Activated naive CD8-positive, alpha-beta T cell treated with anti-CD3 and anti-CD28 coated beads for 36 hours (primary cell): ENCODE measurements around the gene VAMP1. TPM values are rescaled to one million over a fixed set of nuclear protein-coding genes. Genes with fewer than 3 reads are reported as not detected.
A peak's percentile ranks its signal among the peaks of the same experiment; 100 is the strongest.
"Not testable (repeated sequence)": the region's sequence is repeated elsewhere in the genome, so short reads cannot be mapped to it uniquely, and the experiment has no call there.

Experiments
- DNase-seq: peaks from one replicate; pipeline ENCODE4 v3.0.0; 2021
- H3K27ac Mint-ChIP-seq: one replicate; pipeline ENCODE4 v1.8.0; 2022; ENCODE audit warnings: mild to moderate bottlenecking, moderate library complexity, mixed read lengths
- H3K27me3 Mint-ChIP-seq: one replicate; pipeline ENCODE4 v1.8.0; 2022; ENCODE audit warnings: mild to moderate bottlenecking, mixed read lengths
- H3K36me3 Mint-ChIP-seq: one replicate; pipeline ENCODE4 v1.8.0; 2021; ENCODE audit warnings: mild to moderate bottlenecking, mixed read lengths
- H3K4me1 Mint-ChIP-seq: one replicate; pipeline ENCODE4 v1.8.0; 2021; ENCODE audit warnings: mixed read lengths
- H3K4me3 Mint-ChIP-seq: one replicate; pipeline ENCODE4 v1.8.0; 2022; ENCODE audit warnings: mild to moderate bottlenecking, moderate library complexity, mixed read lengths
- H3K9me3 Mint-ChIP-seq: one replicate; pipeline ENCODE4 v1.8.0; 2022; ENCODE audit warnings: mixed read lengths
- total RNA-seq, 2 experiments: library from RNA; stranded (reverse); gene quantifications; one replicate each; pipeline ENCODE4 v1.2.3, GENCODE V29; 2021

Gene VAMP1
- total RNA-seq, 2 experiments from 2014 or later, result 34.8 to 35.7 TPM

- Mint-ChIP-seq H3K4me1 (peaks cover 57% of the 10 kb centered on the region), H3K9me3 (peaks cover 2% of the 10 kb centered on the region), H3K4me3 (peak within 1 kb of the TSS; percentile 94), H3K36me3 (peaks cover 75% of the 10 kb centered on the region), H3K27ac (peak within 1 kb of the TSS; percentile 99), H3K27me3 (no peaks in the 10 kb centered on the region)
- no peak for DNase-seq
Measured at GRCh38 chr12:6444704-6445688, 25.5 kb downstream of the VAMP1 start, which contains the start of gene CD27. CD27 (plus strand) TSS chr12:6444955; CDS start chr12:6445096, 141 bp downstream.

GRCh38 chr12:6444031-6444430 is 26.4 kb downstream of the VAMP1 start:
- H3K27me3 Mint-ChIP-seq, result no peaks in the 10 kb centered on the region
- H3K36me3 Mint-ChIP-seq, result peaks cover 73% of the 10 kb centered on the region
- peaks cover 61% of the 10 kb centered on the region for H3K4me1 Mint-ChIP-seq
- peak overlapping the region; percentile 94 for H3K4me3 Mint-ChIP-seq
- H3K9me3 Mint-ChIP-seq, result peaks cover 2% of the 10 kb centered on the region
- DNase-seq, result no peak
- peak overlapping the region; percentile 99 for H3K27ac Mint-ChIP-seq

- Mint-ChIP-seq H3K36me3 (peaks cover 67% of the 10 kb centered on the region), H3K9me3 (peaks cover 2% of the 10 kb centered on the region), H3K27me3 (no peaks in the 10 kb centered on the region), H3K27ac (peak overlapping the region; percentile 99), H3K4me1 (peaks cover 67% of the 10 kb centered on the region), H3K4me3 (peak overlapping the region; percentile 94)
- peak; percentile 76 for DNase-seq
Measured at GRCh38 chr12:6443361-6443983, 27.0 kb downstream of the VAMP1 start.

GRCh38 chr12:6442836-6443235 is 27.6 kb downstream of the VAMP1 start:
- H3K4me1 Mint-ChIP-seq, result peaks cover 64% of the 10 kb centered on the region
- DNase-seq, result no peak
- H3K9me3 Mint-ChIP-seq, result no peaks in the 10 kb centered on the region
- peaks cover 61% of the 10 kb centered on the region for H3K36me3 Mint-ChIP-seq
- peak overlapping the region; percentile 94 for H3K4me3 Mint-ChIP-seq
- no peaks in the 10 kb centered on the region for H3K27me3 Mint-ChIP-seq
- peak overlapping the region; percentile 99 for H3K27ac Mint-ChIP-seq

- peaks cover 73% of the 10 kb centered on the region for H3K4me1 Mint-ChIP-seq
- no peak overlapping the region for H3K4me3 Mint-ChIP-seq
- no peaks in the 10 kb centered on the region for H3K27me3 Mint-ChIP-seq
- peak overlapping the region; percentile 99 for H3K27ac Mint-ChIP-seq
- H3K36me3 Mint-ChIP-seq, result peaks cover 39% of the 10 kb centered on the region
- peaks cover 2% of the 10 kb centered on the region for H3K9me3 Mint-ChIP-seq
- DNase-seq, result no peak
Measured at GRCh38 chr12:6440391-6440790, 30.1 kb downstream of the VAMP1 start.

GRCh38 chr12:6438345-6438744 is 32.1 kb downstream of the VAMP1 start:
- DNase-seq, result no peak
- Mint-ChIP-seq H3K4me3 (peak overlapping the region; percentile 6), H3K4me1 (peaks cover 80% of the 10 kb centered on the region), H3K27ac (peak overlapping the region; percentile 71), H3K36me3 (peaks cover 22% of the 10 kb centered on the region), H3K27me3 (no peaks in the 10 kb centered on the region), H3K9me3 (peaks cover 2% of the 10 kb centered on the region)

- no peak for DNase-seq
- no peak overlapping the region for H3K4me3 Mint-ChIP-seq
- peak overlapping the region; percentile 84 for H3K27ac Mint-ChIP-seq
- peaks cover 18% of the 10 kb centered on the region for H3K36me3 Mint-ChIP-seq
- H3K4me1 Mint-ChIP-seq, result peaks cover 76% of the 10 kb centered on the region
- peaks cover 2% of the 10 kb centered on the region for H3K9me3 Mint-ChIP-seq
- no peaks in the 10 kb centered on the region for H3K27me3 Mint-ChIP-seq
Measured at GRCh38 chr12:6437586-6437985, 32.9 kb downstream of the VAMP1 start.

- Mint-ChIP-seq H3K4me1 (peaks cover 74% of the 10 kb centered on the region), H3K27ac (no peak overlapping the region), H3K9me3 (peaks cover 4% of the 10 kb centered on the region), H3K27me3 (no peaks in the 10 kb centered on the region), H3K36me3 (peaks cover 7% of the 10 kb centered on the region), H3K4me3 (no peak overlapping the region)
- no peak for DNase-seq
Measured at GRCh38 chr12:6435961-6436715, 34.3 kb downstream of the VAMP1 start.

GRCh38 chr12:6434205-6435140 is 36.0 kb downstream of the VAMP1 start:
- H3K36me3 Mint-ChIP-seq, result peaks cover 3% of the 10 kb centered on the region
- peak overlapping the region; percentile 40 for H3K4me3 Mint-ChIP-seq
- peaks cover 79% of the 10 kb centered on the region for H3K4me1 Mint-ChIP-seq
- peak overlapping the region; percentile 95 for H3K27ac Mint-ChIP-seq
- H3K9me3 Mint-ChIP-seq, result peaks cover 4% of the 10 kb centered on the region
- no peak for DNase-seq
- no peaks in the 10 kb centered on the region for H3K27me3 Mint-ChIP-seq

- H3K36me3 Mint-ChIP-seq, result peaks cover 3% of the 10 kb centered on the region
- no peaks in the 10 kb centered on the region for H3K27me3 Mint-ChIP-seq
- H3K4me1 Mint-ChIP-seq, result peaks cover 75% of the 10 kb centered on the region
- no peak for DNase-seq
- H3K4me3 Mint-ChIP-seq, result no peak overlapping the region
- peaks cover 4% of the 10 kb centered on the region for H3K9me3 Mint-ChIP-seq
- H3K27ac Mint-ChIP-seq, result peak overlapping the region; percentile 82
Measured at GRCh38 chr12:6432991-6433390, 37.5 kb downstream of the VAMP1 start.

GRCh38 chr12:6430124-6430989 is 40.1 kb downstream of the VAMP1 start:
- Mint-ChIP-seq H3K4me3 (peak overlapping the region; percentile 16), H3K36me3 (peaks cover 4% of the 10 kb centered on the region), H3K27me3 (no peaks in the 10 kb centered on the region), H3K4me1 (peaks cover 82% of the 10 kb centered on the region), H3K27ac (peak overlapping the region; percentile 85), H3K9me3 (peaks cover 2% of the 10 kb centered on the region)
- peak; percentile 61 for DNase-seq

GRCh38 chr12:6428326-6428725 is 42.2 kb downstream of the VAMP1 start:
- H3K36me3 Mint-ChIP-seq, result peaks cover 4% of the 10 kb centered on the region
- H3K4me1 Mint-ChIP-seq, result peaks cover 80% of the 10 kb centered on the region
- H3K9me3 Mint-ChIP-seq, result peaks cover 2% of the 10 kb centered on the region
- peak overlapping the region; percentile 100 for H3K27ac Mint-ChIP-seq
- H3K4me3 Mint-ChIP-seq, result no peak overlapping the region
- H3K27me3 Mint-ChIP-seq, result no peaks in the 10 kb centered on the region
- no peak for DNase-seq

- Mint-ChIP-seq H3K4me3 (peak overlapping the region; percentile 81), H3K27ac (peak overlapping the region; percentile 100), H3K4me1 (peaks cover 81% of the 10 kb centered on the region)
- not testable (repeated sequence) for H3K27me3 Mint-ChIP-seq, H3K9me3 Mint-ChIP-seq, H3K36me3 Mint-ChIP-seq, DNase-seq
Measured at GRCh38 chr12:6427796-6428195, 42.7 kb downstream of the VAMP1 start.
